A673 (cell line): ENCODE results near the gene PHTF1. TPM values are rescaled to one million over a fixed set of nuclear protein-coding genes. Genes with fewer than 3 reads are reported as not detected.

Source experiments
- BruUV-seq: library from RNA; stranded (reverse); fragments of 400-500 nt; replicated peaks from 2 replicates; lab custom pipeline; 2021; lab: Mats Ljungman, UMichigan
- CTCF ChIA-PET: fragments of 300-600 bp; sonication (Branson Sonifier 250); formaldehyde crosslinking; loops from one replicate; lab custom pipeline; 2022; ENCODE audit warnings: antibody characterized with exemption; lab: Charles Lee
- POLR2A ChIA-PET: fragments of 300-600 bp; sonication (Branson Sonifier 250); formaldehyde crosslinking; loops from one replicate; lab custom pipeline; 2022; ENCODE audit warnings: antibody characterized with exemption; ENCODE audit not compliant: low non-redundant PET; lab: Charles Lee
- DNase-seq: peaks from one replicate; pipeline ENCODE4 v3.0.0-alpha.2; 2015; ENCODE audit warnings: low spot score
- H3K27ac ChIP-seq: fragments of 200-600 bp; sonication (generic); 2 replicates; pipeline ENCODE4 v1.5.1; 2016; ENCODE audit warnings: mixed run types, low read depth, mild to moderate bottlenecking, mixed read lengths, antibody characterized with exemption, low read length; ENCODE audit not compliant: poor library complexity, severe bottlenecking
- H3K27me3 ChIP-seq: fragments of 200-600 bp; sonication (generic); replicated peaks from 2 replicates; pipeline ENCODE4 v1.6.1; 2017; ENCODE audit warnings: mixed run types, low read depth, mild to moderate bottlenecking, mixed read lengths, antibody characterized with exemption, low read length; ENCODE audit not compliant: insufficient read depth, poor library complexity
- H3K36me3 ChIP-seq: fragments of 200-600 bp; sonication (generic); 2 replicates; pipeline ENCODE4 v1.6.1; 2016; ENCODE audit warnings: mixed run types, mild to moderate bottlenecking, mixed read lengths, antibody characterized with exemption, low read length; ENCODE audit not compliant: insufficient read depth, poor library complexity, severe bottlenecking
- H3K4me1 ChIP-seq: fragments of 200-600 bp; sonication (generic); 2 replicates; pipeline ENCODE4 v1.6.1; 2017; ENCODE audit warnings: mixed run types, mild to moderate bottlenecking, mixed read lengths, antibody characterized with exemption, low read length; ENCODE audit not compliant: insufficient read depth, poor library complexity, severe bottlenecking
- H3K4me3 ChIP-seq: fragments of 200-600 bp; sonication (generic); 2 replicates; pipeline ENCODE4 v1.5.1; 2016; ENCODE audit warnings: low read depth, mixed run types, mild to moderate bottlenecking, mixed read lengths, low read length; ENCODE audit not compliant: poor library complexity, severe bottlenecking
- H3K9me3 ChIP-seq: fragments of 200-600 bp; sonication (generic); 2 replicates; pipeline ENCODE4 v1.6.1; 2016; ENCODE audit warnings: mixed run types, low read depth, mild to moderate bottlenecking, mixed read lengths, antibody characterized with exemption, low read length; ENCODE audit not compliant: poor library complexity, severe bottlenecking
- EZH2 ChIP-seq: fragments of 200-600 bp; sonication (generic); IDR thresholded peaks from 2 replicates; pipeline ENCODE4 v1.6.1; 2017; ENCODE audit warnings: borderline replicate concordance, low read depth, mild to moderate bottlenecking, mixed read lengths, antibody characterized with exemption, low read length; ENCODE audit not compliant: poor library complexity, severe bottlenecking
- intact Hi-C: fragments of 100-400 bp; cut with micrococcal nuclease; formaldehyde crosslinking; loops from one replicate; pipeline ENCODE4 v1.10.0; 2022; ENCODE audit not compliant: unreplicated experiment
- total RNA-seq: library from RNA; stranded (reverse); gene quantifications from 2 replicates; pipeline ENCODE4 v1.2.3, GENCODE V29; 2021
- TF ChIP-seq, protein P1 (sequence below): fragments of 300-800, 200-600 bp; sonication (generic); conservative IDR thresholded peaks from 2 replicates; pipeline ENCODE4 v1.5.1; 2017; ENCODE audit warnings: low read depth, mild to moderate bottlenecking, antibody characterized with exemption, low read length, moderate library complexity, mixed read lengths

The PHTF1 gene
- total RNA-seq, 1 experiment from 2014 or later = 57.2 TPM

DNA sequence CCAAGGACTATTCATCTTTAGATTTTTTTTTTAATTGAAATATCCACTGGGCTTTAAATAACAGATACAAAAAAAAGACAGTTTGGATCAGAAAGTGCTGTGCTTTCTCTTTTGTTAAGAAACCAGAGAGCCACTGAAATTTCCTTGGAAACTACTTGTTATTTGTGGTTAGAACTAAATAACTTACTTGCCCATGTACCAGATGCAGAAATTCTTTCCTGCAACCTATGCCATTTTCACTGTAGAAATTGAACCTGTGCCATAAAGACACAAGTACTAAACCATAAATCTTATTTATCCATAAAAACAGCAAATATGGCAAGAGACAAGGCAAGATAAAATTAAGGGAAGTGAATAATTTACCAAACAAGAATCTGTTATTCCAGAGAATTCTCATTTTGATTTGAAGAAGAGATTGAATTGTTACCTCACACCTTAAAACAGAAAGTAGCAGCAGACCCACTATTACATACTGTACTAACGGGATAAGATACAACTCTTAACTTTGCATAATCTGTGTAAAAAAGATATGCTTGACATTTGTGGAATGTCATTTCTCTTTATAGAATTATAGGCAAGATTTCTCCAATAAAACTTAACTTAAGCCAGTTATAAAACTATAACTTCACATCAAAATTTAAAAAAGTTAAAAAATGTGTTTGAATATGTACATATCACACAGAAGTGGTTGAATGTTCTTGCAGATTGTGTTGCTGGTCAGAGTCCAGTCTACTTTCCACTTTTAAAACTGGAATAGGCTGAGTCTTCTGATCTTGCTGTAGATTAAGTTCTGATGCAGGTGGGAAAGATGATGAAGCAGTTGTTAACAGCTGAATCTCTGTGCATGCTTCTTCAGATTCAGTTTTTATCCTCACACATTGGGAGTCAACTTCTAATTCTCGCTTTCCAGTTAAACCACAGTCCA lies 6.3 kb upstream of the PHTF1 start:
- no TSS peak for BruUV-seq
- ChIA-PET CTCF (no interaction called here), POLR2A (no interaction called here)
- H3K27me3 ChIP-seq = no peaks in the 10 kb centered on the region
- H3K4me3 ChIP-seq = no peak overlapping the region
- H3K36me3 ChIP-seq = peaks cover 24% of the 10 kb centered on the region
- H3K4me1 ChIP-seq = peaks cover 33% of the 10 kb centered on the region
- TF ChIP-seq EZH2 = no peak
- TF ChIP-seq, protein P1, sequence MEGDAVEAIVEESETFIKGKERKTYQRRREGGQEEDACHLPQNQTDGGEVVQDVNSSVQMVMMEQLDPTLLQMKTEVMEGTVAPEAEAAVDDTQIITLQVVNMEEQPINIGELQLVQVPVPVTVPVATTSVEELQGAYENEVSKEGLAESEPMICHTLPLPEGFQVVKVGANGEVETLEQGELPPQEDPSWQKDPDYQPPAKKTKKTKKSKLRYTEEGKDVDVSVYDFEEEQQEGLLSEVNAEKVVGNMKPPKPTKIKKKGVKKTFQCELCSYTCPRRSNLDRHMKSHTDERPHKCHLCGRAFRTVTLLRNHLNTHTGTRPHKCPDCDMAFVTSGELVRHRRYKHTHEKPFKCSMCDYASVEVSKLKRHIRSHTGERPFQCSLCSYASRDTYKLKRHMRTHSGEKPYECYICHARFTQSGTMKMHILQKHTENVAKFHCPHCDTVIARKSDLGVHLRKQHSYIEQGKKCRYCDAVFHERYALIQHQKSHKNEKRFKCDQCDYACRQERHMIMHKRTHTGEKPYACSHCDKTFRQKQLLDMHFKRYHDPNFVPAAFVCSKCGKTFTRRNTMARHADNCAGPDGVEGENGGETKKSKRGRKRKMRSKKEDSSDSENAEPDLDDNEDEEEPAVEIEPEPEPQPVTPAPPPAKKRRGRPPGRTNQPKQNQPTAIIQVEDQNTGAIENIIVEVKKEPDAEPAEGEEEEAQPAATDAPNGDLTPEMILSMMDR = no peak
- H3K9me3 ChIP-seq = no peaks in the 10 kb centered on the region
- no peak overlapping the region for H3K27ac ChIP-seq
- no peak for DNase-seq
- intact Hi-C loops = no loop called here

DNA sequence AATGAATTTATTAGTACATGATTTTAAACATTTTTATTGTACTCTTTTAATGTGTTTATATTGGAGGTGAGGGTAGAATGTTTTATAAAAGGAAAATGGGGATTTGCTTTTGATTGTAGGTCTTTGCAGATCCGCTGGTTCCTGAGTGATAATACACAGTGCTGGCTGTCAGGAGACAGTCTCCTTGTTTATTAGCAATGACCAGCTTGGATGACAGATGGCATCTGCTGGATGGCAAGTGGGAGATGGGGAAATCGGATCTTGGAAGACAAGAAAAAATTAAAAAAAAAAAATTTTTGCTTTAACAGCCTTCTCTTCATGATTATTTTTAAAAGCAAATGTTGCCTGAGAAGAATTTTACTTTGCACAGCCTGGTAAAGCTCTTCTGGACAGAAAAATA lies 4.4 kb upstream of the PHTF1 start:
- intact Hi-C loops = no loop called here
- peaks cover 24% of the 10 kb centered on the region for H3K36me3 ChIP-seq
- CTCF ChIA-PET = no interaction called here
- H3K27ac ChIP-seq = no peak overlapping the region
- POLR2A ChIA-PET = no interaction called here
- peaks cover 23% of the 10 kb centered on the region for H3K4me1 ChIP-seq
- H3K4me3 ChIP-seq = no peak overlapping the region
- DNase-seq = no peak
- no peaks in the 10 kb centered on the region for H3K27me3 ChIP-seq
- H3K9me3 ChIP-seq = no peaks in the 10 kb centered on the region
- TF ChIP-seq EZH2 = no peak
- TF ChIP-seq, protein P1 = no peak
- no TSS peak for BruUV-seq

DNA sequence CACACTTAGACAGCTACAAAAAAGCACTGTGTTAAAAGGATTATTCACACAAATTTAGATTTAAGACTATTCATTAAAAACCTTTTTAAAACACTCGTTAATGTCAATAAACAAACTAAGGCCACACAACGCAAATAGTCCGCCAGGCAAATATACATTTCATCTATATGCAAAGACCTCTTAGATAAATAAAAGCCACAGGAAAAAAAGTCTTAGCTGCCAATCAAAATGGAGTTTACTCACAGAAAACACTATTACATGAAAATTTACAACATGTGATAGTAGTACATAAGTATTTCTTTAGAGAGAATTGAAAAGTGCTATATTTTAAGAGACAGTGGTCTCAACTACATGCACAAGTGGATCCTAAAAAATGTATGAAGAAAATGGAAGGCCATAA lies 2.7 kb upstream of the PHTF1 start:
- no peaks in the 10 kb centered on the region for H3K27me3 ChIP-seq
- H3K36me3 ChIP-seq = peaks cover 11% of the 10 kb centered on the region
- H3K27ac ChIP-seq = no peak overlapping the region
- intact Hi-C loops = no loop called here
- BruUV-seq = no TSS peak
- no peak for TF ChIP-seq EZH2
- TF ChIP-seq, protein P1 = no peak
- no peak overlapping the region for H3K4me3 ChIP-seq
- POLR2A ChIA-PET = no interaction called here
- peaks cover 31% of the 10 kb centered on the region for H3K4me1 ChIP-seq
- DNase-seq = no peak
- CTCF ChIA-PET = no interaction called here
- no peaks in the 10 kb centered on the region for H3K9me3 ChIP-seq
